Left renal cortex interstitium (tissue), 4 donors: ENCODE results near the gene NUP43. TPM values are rescaled to one million over a fixed set of nuclear protein-coding genes. Genes with fewer than 3 reads are reported as not detected.
"Not testable (repeated sequence)": the region's sequence is repeated elsewhere in the genome, so short reads cannot be mapped to it uniquely, and the experiment has no call there.

Source experiments
- DNase-seq, 4 donors: peaks; one replicate each; pipeline ENCODE4 v3.0.0-alpha.2; 2013; ENCODE audit warnings: low read depth in 4 of 4, low spot score in 2 of 4, missing footprints in 1 of 4
- polyA plus RNA-seq, 4 donors: library from polyadenylated mRNA; unstranded; fragments of 120-200 nt; gene quantifications; one replicate each; pipeline ENCODE4 v1.2.1, GENCODE V29; 2013; ENCODE audit not compliant: insufficient read length in 4 of 4

The NUP43 gene
- polyA plus RNA-seq, 4 donors, result 36.0 to 53.4 (median 43.3) TPM

DNA sequence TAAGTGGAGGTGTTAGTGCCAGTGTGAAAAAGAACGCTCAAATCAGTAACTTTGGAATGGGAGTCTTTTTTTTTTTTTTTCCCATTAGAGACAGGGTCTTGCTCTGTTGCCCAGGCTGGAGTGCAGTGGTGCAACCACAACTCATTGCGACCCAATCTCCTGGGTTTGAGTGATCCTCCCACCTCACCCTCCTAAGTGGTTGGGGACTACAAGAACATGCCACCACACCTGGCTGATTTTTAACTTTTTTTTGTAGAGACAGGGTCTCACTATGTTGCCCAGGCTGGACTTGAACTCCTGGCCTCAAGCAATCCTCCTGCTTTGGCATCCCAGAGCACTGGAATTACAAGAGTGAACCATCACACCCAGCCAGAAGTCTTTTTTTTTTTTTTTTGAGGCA, 48.2 kb downstream of the NUP43 start:
- no peak for DNase-seq

- no peak for DNase-seq
These were observed 49.4 kb downstream of the NUP43 start for GRCh38 chr6:149696901-149697300.

GRCh38 chr6:149694921-149695320, 51.4 kb downstream of the NUP43 start:
- DNase-seq, result no peak

DNA sequence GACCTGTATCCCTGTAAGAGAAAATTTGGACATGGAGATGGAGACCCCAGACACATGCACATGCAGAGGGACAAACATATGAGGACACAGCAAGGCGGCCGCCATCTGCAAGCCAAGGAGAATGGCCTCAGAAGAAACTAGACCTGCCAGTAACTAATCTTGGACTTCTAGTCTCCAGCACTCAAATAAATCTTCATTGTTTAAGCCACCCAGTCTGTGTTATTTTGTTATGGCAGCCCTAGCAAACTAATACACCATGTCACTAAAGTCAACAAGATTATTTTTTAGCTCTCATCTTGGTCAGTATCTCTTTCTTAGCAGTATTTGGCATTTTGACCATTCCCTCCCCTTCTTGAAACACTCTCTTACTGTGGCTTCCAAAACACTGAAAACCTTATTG, 55.1 kb downstream of the NUP43 start:
- DNase-seq, result no peak

DNA sequence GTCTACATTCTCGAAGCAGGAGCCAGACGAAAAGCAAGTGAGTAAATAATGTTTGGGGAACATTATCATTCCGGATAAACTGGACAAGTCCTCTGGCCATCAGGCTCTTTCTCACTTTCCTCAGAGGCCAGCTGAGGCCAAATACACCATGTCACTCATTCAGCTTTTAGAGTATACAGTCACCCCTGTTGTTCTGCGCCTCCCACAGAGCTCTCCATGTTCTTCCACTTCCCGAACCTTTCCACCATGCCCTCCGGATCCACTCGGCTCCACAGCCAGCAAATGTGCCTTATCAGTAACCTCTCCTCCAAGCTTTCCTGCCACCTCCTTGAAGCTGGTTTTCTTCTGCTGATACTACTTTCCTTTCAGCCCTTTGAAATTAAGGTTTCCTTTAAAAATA, 60.1 kb downstream of the NUP43 start:
- DNase-seq, result no peak

DNA sequence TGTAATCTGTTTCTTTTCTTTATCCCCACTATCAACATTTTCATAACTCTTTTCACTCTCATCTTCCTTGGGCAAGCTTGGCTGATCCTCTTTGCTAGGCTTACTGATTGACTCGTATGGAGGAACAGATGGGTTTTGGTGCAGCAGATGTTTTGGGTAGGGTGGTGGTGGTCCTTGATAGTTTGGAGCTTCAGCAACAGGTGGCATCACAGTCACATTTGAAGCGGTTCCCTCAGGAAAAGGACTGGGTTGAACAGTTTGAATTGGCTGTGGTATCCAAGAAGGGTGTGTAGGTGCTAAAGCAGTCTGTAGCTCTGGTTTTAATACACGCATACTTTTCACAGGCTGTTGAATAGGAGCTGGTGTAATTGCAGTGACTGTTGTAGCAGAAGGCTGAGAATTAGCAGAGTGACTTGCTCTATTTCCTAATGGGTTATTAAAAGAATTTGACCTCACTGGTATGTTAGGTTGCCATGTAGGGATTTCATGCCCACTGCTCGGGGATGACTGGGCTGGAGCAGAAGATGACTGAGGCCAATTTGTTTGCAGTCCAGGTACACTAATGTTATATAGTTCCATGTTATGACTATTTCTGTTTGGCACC, 63.0 kb downstream of the NUP43 start:
- no peak for DNase-seq

DNA sequence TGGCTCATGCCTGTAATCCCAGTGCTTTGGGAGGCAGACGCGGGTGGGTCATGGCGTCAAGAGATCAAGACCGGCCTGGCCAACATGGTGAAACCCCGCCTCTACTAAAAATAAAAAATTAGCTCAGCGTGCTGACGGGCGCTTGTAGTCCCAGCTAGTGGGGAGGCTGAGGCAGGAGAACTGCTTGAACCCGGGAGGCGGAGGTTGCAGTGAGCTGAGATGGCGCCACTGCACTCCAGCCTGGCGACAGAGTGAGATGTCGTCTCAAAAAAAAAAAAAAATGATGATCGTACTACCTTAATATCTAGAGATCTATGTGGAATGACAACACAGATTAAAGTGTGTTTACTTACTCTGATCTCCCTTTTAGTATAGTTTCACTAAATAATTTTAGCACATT, 64.5 kb downstream of the NUP43 start:
- DNase-seq, result not testable (repeated sequence)

GRCh38 chr6:149681209-149681608, 65.1 kb downstream of the NUP43 start:
- DNase-seq, result no peak

DNA sequence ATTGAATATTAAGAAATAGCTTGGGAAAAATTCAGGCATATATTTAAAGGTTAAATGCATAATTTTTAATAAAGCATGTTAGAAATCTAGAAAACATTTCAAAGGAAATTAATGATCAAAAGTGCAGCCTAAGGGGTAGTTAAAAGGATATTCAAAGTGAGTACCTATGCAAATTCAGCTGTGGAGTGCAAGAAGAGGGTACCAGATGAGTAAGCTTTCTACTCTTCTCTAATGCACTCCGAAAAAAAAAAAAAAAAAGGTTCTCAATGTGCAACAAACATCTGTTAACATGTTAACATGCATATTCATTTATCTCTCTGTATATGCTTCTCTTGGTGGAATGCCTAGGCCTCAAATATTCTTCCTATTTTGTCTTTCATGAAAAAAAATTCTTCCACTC, 65.8 kb downstream of the NUP43 start:
- DNase-seq, result no peak

Other genes starting within 250 kb of the NUP43 start
- 10 to 100 TPM; 52.1 to 66.2 (median 58.3) TPM for gene PPIL4, start 200.5 kb downstream of the NUP43 start, polyA plus RNA-seq
- gene GINM1, start 180.2 kb downstream of the NUP43 start, polyA plus RNA-seq, result 10 to 100 TPM; 80.4 to 99.1 (median 91.6) TPM
- gene KATNA1, start 97.8 kb downstream of the NUP43 start, polyA plus RNA-seq, result 10 to 100 TPM; 26.2 to 30.7 (median 28.7) TPM
- 10 to 100 TPM; 25.9 to 33.8 (median 32.4) TPM for gene LATS1, start 28.4 kb downstream of the NUP43 start, polyA plus RNA-seq
- gene PCMT1, start 3.2 kb upstream of the NUP43 start, polyA plus RNA-seq, result 10 to 100 TPM; 83.3 to 98.4 (median 90.1) TPM
- 10 to 100 TPM; 33.0 to 36.0 (median 34.0) TPM for gene LRP11, start 117.8 kb upstream of the NUP43 start, polyA plus RNA-seq
- 1 to 10 TPM in 1 of 4 donors, under 1 TPM in 3; 0.29 to 1.1 (median 0.70) TPM for gene RAET1E, start 151.6 kb upstream of the NUP43 start, polyA plus RNA-seq
- 1 to 10 TPM in 3 of 4 donors, under 1 TPM in 1; 0.90 to 1.8 (median 1.2) TPM for gene RAET1G, start 176.6 kb upstream of the NUP43 start, polyA plus RNA-seq
- gene ULBP2, start 195.5 kb upstream of the NUP43 start, polyA plus RNA-seq, result under 1 TPM; 0.41 to 0.74 (median 0.54) TPM
- gene ULBP1, start 217.4 kb upstream of the NUP43 start, polyA plus RNA-seq, result 1 to 10 TPM in 3 of 4 donors, under 1 TPM in 1; 0.99 to 1.8 (median 1.6) TPM